ENCODE data around the gene AMPD2.

GRCh38 chr1:109605381-109605780 is 14.3 kb upstream of the AMPD2 start:
- TF ChIP-seq POLR2A (IDR thresholded peaks at IDR 0.05; ENCODE audit: low read length) (no peak), RAD21 (conservative IDR thresholded peaks at IDR 0.05 in 1 of 2, IDR thresholded peaks at IDR 0.05 in 1 of 2) (no peak), CTCF (IDR thresholded peaks at IDR 0.05) (no peak), NFE2L2 (conservative IDR thresholded peaks at IDR 0.05; ENCODE audit: low read length) (no peak), JUN (IDR thresholded peaks at IDR 0.05) (no peak), MYC (IDR thresholded peaks at IDR 0.05; ENCODE audit: borderline replicate concordance, low read length) (no peak), CEBPB (IDR thresholded peaks at IDR 0.05) (no peak)
